Inferior parietal cortex (tissue), 1 donor: ENCODE data around the gene HMGN4.
A peak's percentile ranks its signal among the peaks of the same experiment; 100 is the strongest.
"Not testable (repeated sequence)": the region's sequence is repeated elsewhere in the genome, so short reads cannot be mapped to it uniquely, and the experiment has no call there.

Experiments
- DNase-seq: peaks from one replicate; pipeline ENCODE4 v3.0.0-alpha.2; 2016; ENCODE audit errors: extremely low spot score

Gene HMGN4

GRCh38 chr6:26537846-26538571 lies at the start of gene HMGN4:
Gene HMGN4, plus strand, starts transcription at chr6:26538366. Its CDS starts 6,841 bp downstream, at chr6:26545207.
- DNase-seq, result peak; percentile 97

- no peak for DNase-seq
Observed at GRCh38 chr6:26489996-26490964, 47.9 kb upstream of the HMGN4 start.

GRCh38 chr6:26491604-26492003 lies 46.6 kb upstream of the HMGN4 start:
- no peak for DNase-seq

GRCh38 chr6:26493258-26493657 lies 44.9 kb upstream of the HMGN4 start:
- DNase-seq, result no peak

GRCh38 chr6:26494117-26494516 lies 44.0 kb upstream of the HMGN4 start:
- no peak for DNase-seq

- no peak for DNase-seq
Observed at GRCh38 chr6:26495281-26495680, 42.9 kb upstream of the HMGN4 start.

- no peak for DNase-seq
Observed at GRCh38 chr6:26497610-26498009, 40.6 kb upstream of the HMGN4 start.

- DNase-seq, result no peak
Observed at GRCh38 chr6:26500102-26500501, 38.1 kb upstream of the HMGN4 start, which contains the start of gene BTN1A1. Gene BTN1A1, plus strand, starts transcription at chr6:26500303. Its CDS starts 984 bp downstream, at chr6:26501287.

GRCh38 chr6:26501482-26501986 lies 36.6 kb upstream of the HMGN4 start:
- no peak for DNase-seq

GRCh38 chr6:26502165-26502564 lies 36.0 kb upstream of the HMGN4 start:
- no peak for DNase-seq

- DNase-seq, result no peak
Observed at GRCh38 chr6:26502626-26503025, 35.5 kb upstream of the HMGN4 start.

- DNase-seq, result no peak
Observed at GRCh38 chr6:26507658-26508057, 30.5 kb upstream of the HMGN4 start.

GRCh38 chr6:26511033-26511432 lies 27.1 kb upstream of the HMGN4 start:
- not testable (repeated sequence) for DNase-seq

- DNase-seq, result no peak
Observed at GRCh38 chr6:26514984-26515383, 23.2 kb upstream of the HMGN4 start.

- no peak for DNase-seq
Observed at GRCh38 chr6:26516481-26517427, 21.4 kb upstream of the HMGN4 start.

- no peak for DNase-seq
Observed at GRCh38 chr6:26519359-26519758, 18.8 kb upstream of the HMGN4 start.

- peak; percentile 70 for DNase-seq
Observed at GRCh38 chr6:26520237-26520849, 17.8 kb upstream of the HMGN4 start.

- peak; percentile 86 for DNase-seq
Observed at GRCh38 chr6:26520850-26521599, 17.1 kb upstream of the HMGN4 start.

- peak; percentile 54 for DNase-seq
Observed at GRCh38 chr6:26521600-26522391, 16.4 kb upstream of the HMGN4 start.
